ENCODE results near the gene ADAMTSL1. TPM values are rescaled to one million over a fixed set of nuclear protein-coding genes. Genes with fewer than 3 reads are reported as not detected.

ADAMTSL1 gene
- total and polyA plus RNA-seq, 9 of the 15 experiments (the other 6 are each of a cell fraction or from before 2014, with no cell fraction given), result 0.01 TPM; not detected in 8

DNA sequence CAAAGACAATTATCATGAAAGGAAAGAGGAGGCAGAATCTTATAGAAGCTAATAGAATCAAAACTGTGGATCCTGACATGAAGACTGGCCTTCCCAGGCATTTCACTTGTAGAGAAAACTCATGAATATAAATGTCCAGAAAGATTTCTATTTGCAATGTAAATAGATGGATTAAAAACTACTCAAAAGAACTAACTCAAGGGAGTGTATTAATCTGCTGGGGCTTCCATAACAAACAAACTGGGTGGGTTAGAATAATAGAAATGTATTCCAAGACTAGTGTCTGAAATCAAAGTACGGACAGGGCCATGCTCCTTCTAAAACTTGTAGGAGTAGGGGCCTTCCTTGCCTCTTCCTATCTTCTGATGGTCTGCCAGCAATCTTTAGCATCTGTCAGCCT is 267.4 kb downstream of the ADAMTSL1 start (continued):
- no peak for TF ChIP-seq BACH1 (tag; IDR thresholded peaks at IDR 0.05)

DNA sequence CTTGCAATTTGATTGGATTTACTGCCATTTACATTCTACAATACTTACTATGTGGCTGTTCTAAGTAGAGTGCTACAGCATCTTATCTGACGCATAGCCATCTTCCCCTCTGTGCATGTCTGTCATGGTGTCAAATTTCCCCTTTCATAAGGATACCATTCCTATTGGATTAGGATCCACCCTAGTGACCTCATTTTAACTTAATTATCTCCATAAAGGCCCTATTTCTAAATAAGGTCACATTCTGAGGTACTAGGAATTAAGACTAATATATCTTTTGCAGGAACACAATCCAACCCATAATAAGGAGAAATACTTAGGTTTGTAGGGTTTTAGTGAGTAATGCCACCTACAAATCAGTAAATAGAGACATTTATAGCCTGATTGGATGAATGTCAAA is 268.0 kb downstream of the ADAMTSL1 start:
- Histone ChIP-seq H3K79me2 (ENCODE audit: control insufficient read depth, insufficient read depth, low read length) (no peaks in the 10 kb centered on the region), H3K27me3 (ENCODE audit: control insufficient read depth in 2 of 2, insufficient read depth in 2 of 2, low read length in 2 of 2) (no peaks in the 10 kb centered on the region), H3K9me3 (replicated peaks; ENCODE audit: control insufficient read depth, insufficient read depth, low read depth, low read length) (no peaks in the 10 kb centered on the region), H3K4me1 (replicated peaks in 1 of 2; ENCODE audit: control insufficient read depth in 2 of 2, insufficient read depth in 2 of 2, low read length in 2 of 2) (no peaks in the 10 kb centered on the region), H3K36me3 (ENCODE audit: control insufficient read depth, insufficient read depth, low read length) (no peaks in the 10 kb centered on the region), H3K9ac (ENCODE audit: insufficient read depth in 1 of 2, low read depth in 2 of 2, low read length in 2 of 2) (no peak overlapping the region), H3K4me3 (no peak overlapping the region), H3K27ac (ENCODE audit: extremely low read depth, low read depth, low read length) (no peak overlapping the region), H4K20me1 (replicated peaks; ENCODE audit: control insufficient read depth, insufficient read depth, low read length) (no peaks in the 10 kb centered on the region), H2AFZ (ENCODE audit: low read depth, low read length) (no peak overlapping the region), H3K9me1 (ENCODE audit: control insufficient read depth, insufficient read depth, low read length) (no peaks in the 10 kb centered on the region), H3K4me2 (ENCODE audit: insufficient read depth, low read length) (no peak overlapping the region)
- ChIA-PET CTCF (ENCODE audit: low intra/inter-chr PET ratio) (no interaction called here), POLR2A (interaction anchor here (0.7 kb wide), 1 partner anchor 13 kb away, joined by 3 read pairs; no protein-coding TSS in a partner anchor)
- ATAC-seq (no peak), FAIRE-seq (no peak), DNase-seq (ENCODE audit: extremely low read depth in 1 of 4, low spot score in 3 of 4) (no peak)
- in situ Hi-C loops (cut with MboI), result no loop called here
- no TSS peak for BruUV-seq (replicated peaks)
- intact Hi-C loops (cut with micrococcal nuclease), result no loop called here
- WGBS (ENCODE audit: insufficient coverage, low coverage, missing lambda C conversion rate), result 0% methylated on average over 1 of the region's 1 CpG
- TF ChIP-seq, protein P1, sequence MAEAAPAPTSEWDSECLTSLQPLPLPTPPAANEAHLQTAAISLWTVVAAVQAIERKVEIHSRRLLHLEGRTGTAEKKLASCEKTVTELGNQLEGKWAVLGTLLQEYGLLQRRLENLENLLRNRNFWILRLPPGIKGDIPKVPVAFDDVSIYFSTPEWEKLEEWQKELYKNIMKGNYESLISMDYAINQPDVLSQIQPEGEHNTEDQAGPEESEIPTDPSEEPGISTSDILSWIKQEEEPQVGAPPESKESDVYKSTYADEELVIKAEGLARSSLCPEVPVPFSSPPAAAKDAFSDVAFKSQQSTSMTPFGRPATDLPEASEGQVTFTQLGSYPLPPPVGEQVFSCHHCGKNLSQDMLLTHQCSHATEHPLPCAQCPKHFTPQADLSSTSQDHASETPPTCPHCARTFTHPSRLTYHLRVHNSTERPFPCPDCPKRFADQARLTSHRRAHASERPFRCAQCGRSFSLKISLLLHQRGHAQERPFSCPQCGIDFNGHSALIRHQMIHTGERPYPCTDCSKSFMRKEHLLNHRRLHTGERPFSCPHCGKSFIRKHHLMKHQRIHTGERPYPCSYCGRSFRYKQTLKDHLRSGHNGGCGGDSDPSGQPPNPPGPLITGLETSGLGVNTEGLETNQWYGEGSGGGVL (CRISPR knock-in tag; IDR thresholded peaks at IDR 0.05), result no peak
- TF ChIP-seq SAFB (IDR thresholded peaks at IDR 0.05; ENCODE audit: borderline replicate concordance, low read depth, low read length) (no peak), TFE3 (CRISPR knock-in tag; IDR thresholded peaks at IDR 0.05) (no peak), ATF7 (IDR thresholded peaks at IDR 0.05) (no peak), FIP1L1 (IDR thresholded peaks at IDR 0.05; ENCODE audit: low read depth, low read length, poor library complexity, severe bottlenecking) (no peak), ZNF165 (CRISPR knock-in tag; IDR thresholded peaks at IDR 0.05; ENCODE audit: borderline replicate concordance) (no peak), SMC3 (conservative IDR thresholded peaks at IDR 0.05; ENCODE audit: insufficient read depth, low read depth, low read length) (no peak), ZNF140 (CRISPR knock-in tag; IDR thresholded peaks at IDR 0.05) (no peak)
- TF ChIP-seq, protein P2, sequence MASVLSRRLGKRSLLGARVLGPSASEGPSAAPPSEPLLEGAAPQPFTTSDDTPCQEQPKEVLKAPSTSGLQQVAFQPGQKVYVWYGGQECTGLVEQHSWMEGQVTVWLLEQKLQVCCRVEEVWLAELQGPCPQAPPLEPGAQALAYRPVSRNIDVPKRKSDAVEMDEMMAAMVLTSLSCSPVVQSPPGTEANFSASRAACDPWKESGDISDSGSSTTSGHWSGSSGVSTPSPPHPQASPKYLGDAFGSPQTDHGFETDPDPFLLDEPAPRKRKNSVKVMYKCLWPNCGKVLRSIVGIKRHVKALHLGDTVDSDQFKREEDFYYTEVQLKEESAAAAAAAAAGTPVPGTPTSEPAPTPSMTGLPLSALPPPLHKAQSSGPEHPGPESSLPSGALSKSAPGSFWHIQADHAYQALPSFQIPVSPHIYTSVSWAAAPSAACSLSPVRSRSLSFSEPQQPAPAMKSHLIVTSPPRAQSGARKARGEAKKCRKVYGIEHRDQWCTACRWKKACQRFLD (CRISPR knock-in tag; IDR thresholded peaks at IDR 0.05), result no peak
- TF ChIP-seq, protein P3, sequence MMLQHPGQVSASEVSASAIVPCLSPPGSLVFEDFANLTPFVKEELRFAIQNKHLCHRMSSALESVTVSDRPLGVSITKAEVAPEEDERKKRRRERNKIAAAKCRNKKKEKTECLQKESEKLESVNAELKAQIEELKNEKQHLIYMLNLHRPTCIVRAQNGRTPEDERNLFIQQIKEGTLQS (IDR thresholded peaks at IDR 0.05), result no peak
- TF ChIP-seq, protein P3 (CRISPR knock-in tag; conservative IDR thresholded peaks at IDR 0.05), result no peak

Data from K562 (cell line).